Lung (tissue), 12 donors: ENCODE results near the gene OXNAD1. TPM values are rescaled to one million over a fixed set of nuclear protein-coding genes. Genes with fewer than 3 reads are reported as not detected.
"Not testable (repeated sequence)": the region's sequence is repeated elsewhere in the genome, so short reads cannot be mapped to it uniquely, and the experiment has no call there.

Source experiments
- ATAC-seq: fragments of 200-7000 bp; cut with Tn5 transposase; one replicate; pipeline ENCODE4 v1.9.1; 2020; ENCODE audit warnings: moderate number of reproducible peaks; ENCODE audit not compliant: insufficient read depth, low FRiP score
- DNase-seq, 3 donors: peaks; one replicate each; pipeline ENCODE4 v3.0.0-alpha.2; 2013 to 2017
- H3K27ac ChIP-seq, 2 donors: one replicate each; pipeline ENCODE4 v1.5.1; 2013; ENCODE audit warnings: mild to moderate bottlenecking in 2 of 2, moderate library complexity in 2 of 2, control low read depth in 1 of 2, inconsistent platforms in 1 of 2, low read depth in 1 of 2, low read length in 1 of 2
- H3K27me3 ChIP-seq, 3 donors: one replicate each; pipeline ENCODE4 v1.5.1; 2013; ENCODE audit warnings: low read length in 2 of 3; ENCODE audit not compliant: control insufficient read depth in 3 of 3, insufficient read depth in 3 of 3
- H3K36me3 ChIP-seq, 4 donors: one replicate each; pipeline ENCODE4 v1.5.1; 2013; ENCODE audit warnings: low read length in 4 of 4, mild to moderate bottlenecking in 1 of 4, moderate library complexity in 1 of 4; ENCODE audit not compliant: control insufficient read depth in 4 of 4, insufficient read depth in 4 of 4
- H3K4me1 ChIP-seq, 5 donors: one replicate each; pipeline ENCODE4 v1.5.1; 2013; ENCODE audit warnings: low read length in 5 of 5, mild to moderate bottlenecking in 2 of 5, moderate library complexity in 1 of 5; ENCODE audit not compliant: control insufficient read depth in 5 of 5, insufficient read depth in 5 of 5
- H3K4me3 ChIP-seq: one replicate; pipeline ENCODE4 v1.5.1; 2013; ENCODE audit warnings: mild to moderate bottlenecking, control low read depth, moderate library complexity
- H3K9ac ChIP-seq, 2 donors: one replicate each; pipeline ENCODE4 v1.5.1; 2013; ENCODE audit warnings: low read length in 2 of 2, control low read depth in 1 of 2; ENCODE audit not compliant: insufficient read depth in 1 of 2
- H3K9me3 ChIP-seq, 4 donors: one replicate each; pipeline ENCODE4 v1.5.1; 2013; ENCODE audit warnings: low read length in 3 of 4, mild to moderate bottlenecking in 1 of 4, moderate library complexity in 1 of 4; ENCODE audit not compliant: control insufficient read depth in 4 of 4, insufficient read depth in 3 of 4
- CTCF ChIP-seq: IDR thresholded peaks from 2 replicates; pipeline ENCODE4 v1.5.1; 2012; ENCODE audit warnings: mild to moderate bottlenecking; ENCODE audit errors: control extremely low read depth, extremely low read depth
- WGBS, 2 donors: extraction: QIAGEN DNeasy Blood & Tissue Kit; methylation state at CpG; one replicate each; pipeline ENCODE4 v1.1.7; 2013; 5-methylcytosine and 5-hydroxymethylcytosine counted together
- polyA plus RNA-seq, 2 donors: library from polyadenylated mRNA; stranded (reverse); fragments of 200-250 nt; gene quantifications; one replicate each; pipeline ENCODE4 v1.2.1, GENCODE V29; 2013
- total RNA-seq, 2 donors: library from RNA; depleted of rRNA in 1 of 2; stranded (reverse); fragments of >200 nt in 1 of 2; gene quantifications; one replicate each; pipeline ENCODE4 v1.2.1, GENCODE V29; 2014 to 2021
- donor health status: control.
- donor health status: control.
- donor health status: Bipolar disorder and iron deficiency.
- donor health status: healthy.
- donor health status: DM: yes; HTN: yes; CAD: no.

Gene OXNAD1
- total and polyA plus RNA-seq, 4 donors: 4.4 to 23.4 (median 9.4) TPM

GRCh38 chr3:16305111-16305541, 40.1 kb downstream of the OXNAD1 start:
- Histone ChIP-seq H3K27ac (peak overlapping the region in 1 of 2 donors; percentile 32), H3K27me3 (no peaks in the 10 kb centered on the region), H3K4me1 (peaks cover 3 to 23% (median 9%) of the 10 kb centered on the region in 5 donors), H3K9ac (no peak overlapping the region), H3K9me3 (no peaks in the 10 kb centered on the region), H3K36me3 (peaks cover 0 to 8% (median 6%) of the 10 kb centered on the region in 4 donors), H3K4me3 (no peak overlapping the region)
- no peak for TF ChIP-seq CTCF
- ATAC-seq (no peak), DNase-seq (no peak)
- WGBS, 2 donors: 89 to 94% methylated on average over 7 of the region's 7 CpGs

DNA sequence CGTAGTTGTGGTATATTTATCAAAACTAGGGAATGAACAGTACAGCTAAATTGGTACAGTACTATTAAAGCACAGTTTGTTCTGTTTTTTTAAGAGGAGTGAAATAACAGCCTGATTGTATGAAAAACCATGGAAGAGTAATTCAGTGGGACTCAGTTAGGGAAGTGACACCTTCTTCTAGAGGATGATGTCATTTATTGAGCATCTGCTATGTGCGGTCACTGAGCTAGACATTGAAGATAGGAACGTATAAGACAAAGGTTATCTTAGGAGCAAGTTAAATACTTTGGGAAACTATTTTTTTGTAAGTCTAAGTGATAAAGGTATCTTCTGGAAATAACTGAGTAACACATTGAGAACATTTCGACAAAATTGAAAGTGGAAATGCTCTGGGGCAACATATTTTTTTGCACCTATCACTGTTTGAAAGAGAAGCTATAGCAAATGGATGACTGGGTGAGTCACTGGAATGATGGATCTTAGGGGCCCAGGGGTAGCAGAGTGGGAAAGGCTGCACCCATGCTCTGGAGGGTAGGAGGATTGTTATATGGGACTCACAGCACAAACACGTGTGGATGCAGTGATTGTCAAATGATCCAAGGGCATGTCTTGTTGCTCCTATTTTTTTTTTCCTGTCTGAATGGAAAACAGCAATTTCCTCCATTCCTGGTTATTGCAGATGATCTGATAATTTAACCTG, 43.0 kb downstream of the OXNAD1 start:
- Histone ChIP-seq H3K4me1 (peaks cover 0 to 12% (median 0%) of the 10 kb centered on the region in 5 donors), H3K4me3 (no peak overlapping the region), H3K36me3 (peaks cover 2 to 8% (median 6%) of the 10 kb centered on the region in 4 donors), H3K9ac (no peak overlapping the region), H3K27ac (no peak overlapping the region), H3K27me3 (no peaks in the 10 kb centered on the region), H3K9me3 (no peaks in the 10 kb centered on the region)
- no peak for ATAC-seq
- 85 to 92% methylated on average over 5 of the region's 5 CpGs for WGBS, 2 donors
- no peak for DNase-seq
- no peak for TF ChIP-seq CTCF

DNA sequence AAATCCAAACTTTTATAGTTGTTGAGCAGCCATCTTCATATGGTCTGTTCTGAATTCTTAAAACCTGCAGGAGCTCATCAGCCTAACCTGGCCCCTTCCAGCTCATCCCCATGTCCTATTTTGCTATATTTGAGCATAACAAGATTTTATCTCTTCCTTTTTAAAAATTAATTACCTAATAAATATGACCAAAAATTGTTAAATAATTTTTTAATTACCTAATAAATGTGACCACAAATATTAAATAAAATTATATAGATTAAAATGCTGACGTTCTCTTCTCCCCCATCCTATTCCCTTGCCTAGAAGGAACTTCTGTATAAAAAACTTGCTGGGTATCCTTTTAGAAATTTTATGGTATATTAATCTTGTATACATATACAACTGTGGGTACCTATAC, 43.7 kb downstream of the OXNAD1 start:
- ATAC-seq (no peak), DNase-seq (no peak)
- no peak overlapping the region for H3K4me3 ChIP-seq
- 96 to 98% methylated on average over 1 of the region's 1 CpG for WGBS, 2 donors
- no peaks in the 10 kb centered on the region for H3K9me3 ChIP-seq
- TF ChIP-seq CTCF: no peak
- H3K27ac ChIP-seq: no peak overlapping the region
- H3K36me3 ChIP-seq: peaks cover 5 to 12% (median 10%) of the 10 kb centered on the region in 4 donors
- no peak overlapping the region for H3K9ac ChIP-seq
- peaks cover 0 to 9% (median 0%) of the 10 kb centered on the region in 5 donors for H3K4me1 ChIP-seq
- H3K27me3 ChIP-seq: no peaks in the 10 kb centered on the region

- WGBS, 2 donors: 22 to 24% methylated on average over 2 of the region's 2 CpGs
- Histone ChIP-seq H3K9ac (no peak overlapping the region), H3K27ac (no peak overlapping the region), H3K36me3 (peaks cover 10 to 18% (median 15%) of the 10 kb centered on the region in 4 donors), H3K4me3 (no peak overlapping the region), H3K9me3 (no peaks in the 10 kb centered on the region), H3K27me3 (no peaks in the 10 kb centered on the region), H3K4me1 (peaks cover 0 to 8% (median 0%) of the 10 kb centered on the region in 5 donors)
- peak; percentile 58 for ATAC-seq
- no peak for DNase-seq
- no peak for TF ChIP-seq CTCF
Measured at GRCh38 chr3:16309558-16309957, 44.5 kb downstream of the OXNAD1 start.

- WGBS, 2 donors: 95 to 96% methylated on average over 7 of the region's 7 CpGs
- H3K27me3 ChIP-seq, H3K9me3 ChIP-seq, H3K4me1 ChIP-seq, ATAC-seq, DNase-seq, H3K4me3 ChIP-seq, H3K27ac ChIP-seq, H3K9ac ChIP-seq: not testable (repeated sequence)
- peaks cover 7 to 19% (median 15%) of the 10 kb centered on the region in 4 donors for H3K36me3 ChIP-seq
Measured at GRCh38 chr3:16310486-16310885, 45.5 kb downstream of the OXNAD1 start.
